Breast epithelium (tissue), 4 donors: ENCODE data around the gene PIK3C2G. TPM values are rescaled to one million over a fixed set of nuclear protein-coding genes. Genes with fewer than 3 reads are reported as not detected.

Source experiments
- DNase-seq, 2 donors: peaks; one replicate each; pipeline ENCODE4 v3.0.0-alpha.2; 2019; ENCODE audit warnings: low spot score in 2 of 2
- H3K27ac ChIP-seq, 2 donors: fragments of 200-600 bp; sonication (generic) in 1 of 2; one replicate each; pipeline ENCODE4 v1.5.1; 2016 to 2019; ENCODE audit warnings: mild to moderate bottlenecking in 1 of 2
- H3K27me3 ChIP-seq, 2 donors: fragments of 200-600 bp; sonication (generic) in 1 of 2; one replicate each; pipeline versions ENCODE4 v1.5.1 to v1.6.0; 2017 to 2019; ENCODE audit warnings: control low read depth in 1 of 2, mild to moderate bottlenecking in 1 of 2
- H3K36me3 ChIP-seq: fragments of 200-600 bp; one replicate; pipeline ENCODE4 v1.5.1; 2019
- H3K4me1 ChIP-seq, 2 donors: fragments of 200-600 bp; sonication (generic); one replicate each; pipeline ENCODE4 v1.5.1; 2016 to 2019; ENCODE audit warnings: control low read depth in 1 of 2
- H3K4me3 ChIP-seq, 3 donors: fragments of 200-600 bp; sonication (generic); 1 replicate in 2 of 3; 2 replicates in 1 of 3; pipeline ENCODE4 v1.5.1; 2016 to 2019; ENCODE audit warnings: mild to moderate bottlenecking in 3 of 3, moderate library complexity in 2 of 3
- H3K9me3 ChIP-seq, 2 donors: fragments of 200-600 bp; sonication (generic) in 1 of 2; one replicate each; pipeline ENCODE4 v1.5.1; 2016 to 2019; ENCODE audit warnings: control low read depth in 1 of 2
- CTCF ChIP-seq, 3 donors: fragments of 450-650 bp; IDR thresholded peaks; one replicate each; pipeline ENCODE4 v1.5.1; 2016 to 2017; ENCODE audit warnings: antibody characterized with exemption in 3 of 3, mild to moderate bottlenecking in 3 of 3, moderate library complexity in 3 of 3
- POLR2A ChIP-seq: fragments of 450-650 bp; IDR thresholded peaks from one replicate; pipeline ENCODE4 v1.6.1; 2016; ENCODE audit warnings: antibody characterized with exemption, mild to moderate bottlenecking, moderate library complexity
- POLR2AphosphoS5 ChIP-seq, 3 donors: sonication (generic); formaldehyde crosslinking; IDR thresholded peaks; one replicate each; pipeline ENCODE4 v1.6.1; 2017; ENCODE audit warnings: antibody characterized with exemption in 3 of 3
- intact Hi-C: fragments of 100-400 bp; cut with DNase I; formaldehyde crosslinking; loops from one replicate; pipeline ENCODE4 v1.15.1; 2023; ENCODE audit warnings: low total_unique reads
- total RNA-seq, 3 donors: library from RNA; depleted of rRNA; stranded (reverse); fragments of >200 nt; gene quantifications; one replicate each; pipeline ENCODE4 v1.1.0, GENCODE V29; 2016

The PIK3C2G gene
- total RNA-seq, 3 donors from 2014 or later, result 0.16 to 164 (median 35.1) TPM

- no peaks in the 10 kb centered on the region for H3K4me1 ChIP-seq
- peaks cover 12% of the 10 kb centered on the region for H3K36me3 ChIP-seq
- peaks cover 0 to 20% of the 10 kb centered on the region in 2 donors for H3K9me3 ChIP-seq
- H3K27ac ChIP-seq, result peak overlapping the region; percentile 48 to 67
- H3K4me3 ChIP-seq, result peak overlapping the region; percentile 16 to 52 (median 37)
- H3K27me3 ChIP-seq, result no peaks in the 10 kb centered on the region
- no peak for DNase-seq
- TF ChIP-seq POLR2AphosphoS5 (IDR thresholded peaks at IDR 0.05) (no peak), CTCF (IDR thresholded peaks at IDR 0.05) (no peak), POLR2A (no peak)
- intact Hi-C loops, result no loop called here
These were observed 35.0 kb downstream of the PIK3C2G start for GRCh38 chr12:18296201-18296908.

- intact Hi-C loops, result no loop called here
- H3K4me1 ChIP-seq, result no peaks in the 10 kb centered on the region
- DNase-seq, result no peak
- H3K27ac ChIP-seq, result peak overlapping the region; percentile 48 to 67
- no peaks in the 10 kb centered on the region for H3K27me3 ChIP-seq
- TF ChIP-seq CTCF (IDR thresholded peaks at IDR 0.05) (no peak), POLR2A (no peak), POLR2AphosphoS5 (IDR thresholded peaks at IDR 0.05) (no peak)
- peaks cover under 1 to 21% of the 10 kb centered on the region in 2 donors for H3K9me3 ChIP-seq
- peak overlapping the region; percentile 16 to 52 (median 37) for H3K4me3 ChIP-seq
- peaks cover 12% of the 10 kb centered on the region for H3K36me3 ChIP-seq
These were observed 35.6 kb downstream of the PIK3C2G start for GRCh38 chr12:18296909-18297280.

- TF ChIP-seq POLR2A (no peak), POLR2AphosphoS5 (IDR thresholded peaks at IDR 0.05) (no peak), CTCF (IDR thresholded peaks at IDR 0.05) (no peak)
- peak overlapping the region in 1 of 2 donors; percentile 67 for H3K27ac ChIP-seq
- H3K36me3 ChIP-seq, result peaks cover 12% of the 10 kb centered on the region
- DNase-seq, result no peak
- intact Hi-C loops, result no loop called here
- H3K9me3 ChIP-seq, result peaks cover 7 to 21% of the 10 kb centered on the region in 2 donors
- no peak overlapping the region for H3K4me3 ChIP-seq
- H3K27me3 ChIP-seq, result no peaks in the 10 kb centered on the region
- H3K4me1 ChIP-seq, result no peaks in the 10 kb centered on the region
These were observed 36.6 kb downstream of the PIK3C2G start for GRCh38 chr12:18297902-18298301.

- intact Hi-C loops, result no loop called here
- Histone ChIP-seq H3K27ac (no peak overlapping the region), H3K27me3 (no peaks in the 10 kb centered on the region), H3K9me3 (peaks cover 7 to 21% of the 10 kb centered on the region in 2 donors), H3K4me3 (no peak overlapping the region), H3K4me1 (no peaks in the 10 kb centered on the region), H3K36me3 (peaks cover 12% of the 10 kb centered on the region)
- DNase-seq, result no peak
- no peak for TF ChIP-seq CTCF (IDR thresholded peaks at IDR 0.05)
These were observed 41.6 kb downstream of the PIK3C2G start for GRCh38 chr12:18302809-18303430.

GRCh38 chr12:18304609-18305008, 43.3 kb downstream of the PIK3C2G start:
- Histone ChIP-seq H3K27ac (no peak overlapping the region), H3K36me3 (peaks cover 9% of the 10 kb centered on the region), H3K9me3 (peaks cover 7 to 17% of the 10 kb centered on the region in 2 donors), H3K27me3 (no peaks in the 10 kb centered on the region), H3K4me1 (no peaks in the 10 kb centered on the region), H3K4me3 (no peak overlapping the region)
- TF ChIP-seq CTCF (IDR thresholded peaks at IDR 0.05), result no peak
- no peak for TF ChIP-seq POLR2A
- TF ChIP-seq POLR2AphosphoS5 (IDR thresholded peaks at IDR 0.05), result no peak
- intact Hi-C loops, result no loop called here
- no peak for DNase-seq
